HCT116 (cell line): ENCODE data around the gene P2RX6. TPM values are rescaled to one million over a fixed set of nuclear protein-coding genes. Genes with fewer than 3 reads are reported as not detected.

Experiments used
- SRF ChIP-seq: IDR thresholded peaks from 2 replicates; pipeline ENCODE4 v1.6.1; 2012; ENCODE audit warnings: low read depth
- ZBTB33 ChIP-seq: IDR thresholded peaks from 2 replicates; pipeline ENCODE4 v1.6.1; 2011; ENCODE audit warnings: mild to moderate bottlenecking, low read length, moderate library complexity; ENCODE audit not compliant: insufficient replicate concordance; ENCODE audit errors: extremely low read depth
- ZNF274 ChIP-seq: fragments of 200-500 bp; sonication (Bioruptor generic); IDR thresholded peaks from 2 replicates; pipeline ENCODE4 v1.6.1; 2014; ENCODE audit warnings: mild to moderate bottlenecking, low read depth, low read length, inconsistent platforms
- microRNA counts: library from miRNA; unstranded; fragments of <30 nt; microRNA quantifications from one replicate; lab custom pipeline; 2015
- microRNA-seq: library from miRNA; unstranded; fragments of <30 nt; microRNA quantifications from one replicate; pipeline ENCODE4, GENCODE V29; 2016; ENCODE audit warnings: borderline number of aligned reads
- total RNA-seq: library from RNA; stranded (reverse); gene quantifications from one replicate; pipeline ENCODE4 v1.2.1, GENCODE V29; 2021; ENCODE audit not compliant: unreplicated experiment

Gene P2RX6
- total RNA-seq, 1 experiment from 2014 or later = 0.20 TPM

GRCh38 chr22:21076912-21077625, 62.1 kb downstream of the P2RX6 start (continued):
- TF ChIP-seq SRF (no peak), ZBTB33 (no peak), ZNF274 (no peak)

MicroRNA genes within 50 kb of the gene (microRNA counts, 767-probe panel; counts per million panel counts)
- microRNA hsa-miR-649 (lab: Ali Mortazavi, UCI) = not detected

Small RNAs within 50 kb of the gene (microRNA-seq; reads per million reads assigned to microRNA genes)
- not detected for gene MIR649

Other genes with a start within 250 kb of the P2RX6 start
- 0.25 TPM for gene SERPIND1, start 241.1 kb upstream of the P2RX6 start, total RNA-seq
- gene PI4KA, start 156.4 kb upstream of the P2RX6 start, total RNA-seq = 59.6 TPM
- gene SNAP29, start 156.2 kb upstream of the P2RX6 start, total RNA-seq = 27.3 TPM
- gene CRKL, start 97.8 kb upstream of the P2RX6 start, total RNA-seq = 87.7 TPM
- gene AIFM3, start 47.9 kb upstream of the P2RX6 start, total RNA-seq = 9.7 TPM
- gene LZTR1, start 32.9 kb upstream of the P2RX6 start, total RNA-seq = 56.5 TPM
- gene THAP7, start 13.0 kb upstream of the P2RX6 start, total RNA-seq = 27.7 TPM
- not detected for gene SLC7A4, start 17.4 kb downstream of the P2RX6 start, total RNA-seq
- gene LRRC74B, start 30.8 kb downstream of the P2RX6 start, total RNA-seq = not detected